ENCODE results near the gene WNK1. TPM values are rescaled to one million over a fixed set of nuclear protein-coding genes. Genes with fewer than 3 reads are reported as not detected.
"Not testable (repeated sequence)": the region's sequence is repeated elsewhere in the genome, so short reads cannot be mapped to it uniquely, and the experiment has no call there.

Gene WNK1
- total RNA-seq, 1 donor from 2014 or later: 333 TPM

DNA sequence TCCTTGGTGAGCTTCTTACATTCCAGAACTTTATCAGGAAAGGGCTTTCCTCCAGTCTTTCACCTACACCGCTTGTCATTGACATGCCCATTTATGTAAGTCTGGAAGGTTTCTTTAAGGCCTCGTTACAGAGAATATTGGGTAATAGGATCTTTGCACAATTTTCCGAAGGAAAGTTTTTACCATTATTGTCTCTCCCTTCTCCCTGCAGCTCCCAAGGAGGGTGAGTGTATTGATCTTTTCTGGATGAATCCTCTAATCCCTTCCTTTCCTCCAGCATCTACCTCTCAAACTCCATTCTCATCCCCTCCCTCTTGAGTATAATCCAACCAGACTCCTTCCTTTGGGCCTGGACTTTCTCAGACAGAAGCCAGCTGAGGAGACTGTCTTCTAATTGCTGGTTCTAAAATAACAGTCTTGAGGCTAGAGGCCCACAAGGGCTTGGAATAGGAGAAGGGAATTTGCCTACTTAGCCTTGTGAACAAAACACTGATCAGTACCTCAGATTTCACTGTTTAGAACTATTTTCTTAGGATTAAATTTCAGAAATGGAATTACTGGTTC is 21.8 kb downstream of the WNK1 start:
- DNase-seq (no peak), ATAC-seq (peak; percentile 16)
- intact Hi-C loops (cut with micrococcal nuclease): no loop called here

DNA sequence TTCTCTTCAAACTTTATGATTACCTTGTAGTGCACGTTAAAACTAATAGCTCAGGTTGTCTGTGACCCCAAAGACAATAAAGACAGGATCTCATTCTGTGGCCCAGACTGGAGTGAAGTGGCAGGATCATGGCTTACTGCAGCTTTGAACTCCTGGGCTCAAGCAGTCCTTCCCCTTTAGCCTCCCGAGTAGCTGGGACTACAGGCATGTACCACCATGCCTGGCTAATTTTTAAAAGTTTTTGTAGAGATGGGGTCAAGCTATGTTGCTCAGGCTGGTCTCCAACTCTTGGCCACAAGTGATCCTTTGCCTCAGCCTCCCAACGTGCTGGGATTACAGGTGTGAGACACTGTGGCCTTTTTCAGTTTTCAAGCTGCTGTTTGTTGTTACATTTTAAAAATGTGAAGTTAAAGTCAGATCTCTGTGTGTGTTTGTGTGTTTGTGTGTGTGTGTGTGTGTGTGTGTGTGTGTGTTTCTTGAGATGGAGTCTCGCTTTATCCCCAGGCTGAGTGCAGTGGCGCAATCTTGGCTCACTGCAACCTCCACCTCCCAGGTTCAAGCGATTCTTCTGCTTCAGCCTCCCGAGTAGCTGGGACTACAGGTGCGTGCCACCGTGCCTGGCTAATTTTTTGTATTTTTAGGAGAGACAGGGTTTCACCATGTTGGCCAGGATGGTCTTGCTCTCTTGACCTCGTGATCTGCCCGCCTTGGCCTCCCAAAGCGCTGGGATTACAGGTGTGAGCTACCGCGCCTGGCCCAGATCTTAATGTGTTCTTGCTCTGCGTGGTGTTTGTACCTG is 23.8 kb downstream of the WNK1 start:
- ATAC-seq; DNase-seq; intact Hi-C loops (cut with micrococcal nuclease): not testable (repeated sequence)

DNA sequence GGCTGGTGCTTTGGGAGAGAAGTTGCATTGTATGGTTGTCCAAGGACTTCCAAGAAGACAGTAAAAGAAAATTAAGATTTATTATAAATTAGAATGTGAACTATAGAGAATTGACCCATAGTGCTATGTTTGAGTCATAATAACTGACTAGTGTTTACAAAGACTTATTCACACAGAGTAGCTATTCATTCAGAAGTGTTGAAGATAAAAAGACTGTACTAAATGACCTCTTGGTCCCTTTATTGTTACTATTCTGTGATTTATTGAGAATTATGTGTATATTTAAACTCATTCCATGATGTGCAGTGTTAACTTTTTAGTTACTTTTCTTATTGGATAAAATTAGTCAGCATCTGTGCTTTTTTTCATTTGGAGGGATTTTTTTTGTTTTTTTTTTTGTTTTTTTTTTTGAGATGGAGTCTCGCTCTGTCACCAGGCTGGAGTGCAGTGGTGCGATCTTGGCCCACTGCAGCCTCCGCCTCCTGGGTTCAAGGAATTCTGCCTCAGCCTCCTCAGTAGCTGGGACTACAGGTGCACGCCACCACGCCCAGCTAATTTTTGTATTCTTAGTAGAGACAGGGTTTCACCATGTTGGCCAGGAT is 24.5 kb downstream of the WNK1 start:
- DNase-seq; intact Hi-C loops (cut with micrococcal nuclease); ATAC-seq: not testable (repeated sequence)

DNA sequence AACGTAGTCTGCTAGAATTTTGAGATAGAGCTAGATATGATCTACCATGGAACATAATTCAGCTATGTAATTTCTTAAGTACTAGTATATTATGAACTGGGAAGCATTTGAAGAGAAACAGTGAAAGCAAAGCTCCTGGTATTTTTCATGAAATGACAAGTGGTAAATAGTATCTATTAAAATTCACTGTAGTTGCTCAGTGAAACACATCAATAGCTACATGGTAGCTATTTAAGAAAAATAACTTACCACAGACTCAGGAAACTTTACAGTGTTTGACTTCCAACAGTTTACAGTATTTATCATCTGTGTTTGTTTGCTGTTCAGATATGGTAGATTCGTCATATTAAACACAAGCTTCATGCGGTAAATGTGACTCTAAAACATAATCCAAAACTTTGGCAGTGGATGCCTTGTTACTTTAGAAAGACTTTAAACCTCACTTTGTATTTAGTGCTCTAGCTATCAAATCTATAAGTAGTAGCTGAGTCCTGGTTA is 25.2 kb downstream of the WNK1 start:
- intact Hi-C loops (cut with micrococcal nuclease): no loop called here

DNA sequence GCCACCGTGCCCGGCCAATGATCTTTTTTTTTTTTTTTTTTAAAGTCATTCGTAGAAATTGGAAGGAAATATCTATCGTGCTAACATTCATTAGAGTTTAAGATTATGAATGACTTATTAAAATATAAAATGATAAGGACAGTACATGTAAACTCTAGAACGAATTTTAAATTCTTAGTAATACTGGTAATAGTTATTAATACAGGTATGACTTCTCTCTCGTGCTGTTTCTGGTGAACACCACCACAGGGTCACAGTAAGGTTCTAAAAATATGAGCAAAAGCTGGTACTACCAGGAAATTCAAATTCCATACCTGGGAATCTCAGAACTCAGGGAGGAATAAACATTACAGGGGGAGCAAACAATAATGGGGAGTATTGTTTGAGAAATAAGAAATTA is 26.2 kb downstream of the WNK1 start:
- intact Hi-C loops (cut with micrococcal nuclease): no loop called here
- no peak for ATAC-seq

More for the DNA sequence above, 25.2 kb downstream of the WNK1 start:
- no peak for DNase-seq
- ATAC-seq: no peak

DNA sequence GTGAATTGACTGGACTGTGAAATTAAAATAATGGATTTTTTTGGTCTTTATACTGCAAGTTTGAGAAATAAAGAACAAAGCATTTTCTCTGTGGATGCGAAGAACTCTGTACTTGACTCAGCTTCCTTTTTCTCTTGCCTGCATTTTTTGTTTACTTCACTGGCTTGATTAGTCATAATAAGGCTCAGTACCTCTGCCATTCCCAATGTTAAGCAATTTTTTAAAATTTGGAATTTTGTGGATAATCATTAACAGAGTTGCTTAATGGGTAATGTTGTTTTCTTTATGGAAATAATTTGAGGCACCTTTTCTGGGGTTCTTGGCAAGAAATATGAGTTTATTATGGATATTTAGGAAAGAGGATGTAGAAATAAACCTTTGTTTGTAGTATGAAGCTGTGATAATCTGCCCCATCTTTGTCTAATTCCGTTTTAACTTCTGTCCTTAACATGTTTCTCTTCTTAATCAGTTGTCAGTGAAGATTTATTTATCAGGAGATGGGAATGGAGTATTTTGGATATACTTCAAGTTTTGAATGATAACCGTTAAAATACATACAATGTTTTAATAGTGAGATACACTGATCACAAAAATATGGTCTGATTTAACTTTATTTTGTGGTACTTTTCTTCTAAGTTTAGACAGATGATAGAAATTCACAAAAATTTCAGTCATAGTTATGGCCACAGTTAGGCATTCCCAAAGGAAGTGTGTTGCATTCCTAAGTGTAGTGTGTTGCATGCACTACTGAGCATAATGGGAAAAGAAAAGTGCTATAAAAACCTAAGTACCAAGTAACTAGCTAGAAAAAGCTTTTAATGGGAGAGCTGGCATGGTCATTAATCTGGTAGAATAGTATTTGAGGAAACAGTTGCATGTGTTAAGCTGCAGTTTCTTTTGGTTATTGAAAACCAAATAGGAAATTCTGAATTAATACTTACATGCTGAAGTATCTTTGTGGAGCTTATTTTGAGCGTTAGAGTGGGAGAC is 27.7 kb downstream of the WNK1 start:
- intact Hi-C loops (cut with micrococcal nuclease): no loop called here
- ATAC-seq: no peak
- no peak for DNase-seq

More for the DNA sequence above, 26.2 kb downstream of the WNK1 start:
- no peak for DNase-seq

DNA sequence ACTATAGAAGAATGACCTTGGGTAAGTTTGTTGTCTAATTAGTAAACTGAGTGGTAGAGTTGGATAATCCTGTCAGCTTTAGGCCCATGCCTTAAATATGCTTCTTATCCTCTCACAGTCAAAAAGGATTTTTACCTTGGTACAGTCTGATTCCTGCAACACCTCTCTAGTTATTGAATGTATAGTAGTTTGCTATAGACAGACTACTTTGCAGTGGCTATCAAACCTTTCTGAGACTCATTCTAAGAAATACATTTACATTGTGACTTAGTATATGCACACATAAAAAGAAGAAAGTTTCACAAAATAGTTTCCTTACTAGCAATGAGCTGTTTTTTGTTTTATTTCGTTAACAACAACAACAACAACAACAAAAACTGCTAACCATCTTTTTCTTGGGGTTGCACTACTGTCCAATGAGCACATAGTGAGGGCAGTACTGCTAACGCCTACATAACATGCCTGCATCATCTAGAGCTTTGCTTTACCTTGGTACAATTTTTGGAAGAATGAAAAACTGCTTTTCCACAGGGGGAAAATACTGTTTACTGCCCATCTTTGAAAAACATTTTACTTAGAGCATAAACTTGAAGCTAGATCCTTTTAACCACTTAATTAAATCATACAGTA is 28.5 kb downstream of the WNK1 start:
- ATAC-seq: no peak
- intact Hi-C loops (cut with micrococcal nuclease): no loop called here
- DNase-seq: no peak

DNA sequence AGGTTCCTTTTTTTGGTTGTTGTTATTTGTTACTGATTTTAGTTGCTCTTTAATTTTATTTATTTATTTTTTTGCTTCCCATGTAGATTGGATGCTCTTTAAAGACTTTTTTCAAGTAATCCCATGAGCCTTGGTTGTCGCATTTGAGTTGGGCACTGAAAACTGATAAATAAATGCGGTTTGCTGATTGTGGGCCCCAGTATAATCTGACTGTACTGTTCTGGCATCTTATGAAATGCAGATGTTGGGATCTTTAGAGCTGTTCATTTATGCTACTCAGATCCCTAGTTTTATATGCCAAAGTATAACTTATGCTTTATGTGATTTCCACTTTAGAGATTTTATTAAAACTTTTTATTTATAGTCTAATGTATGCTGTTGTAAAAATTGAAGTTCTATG is 33.3 kb downstream of the WNK1 start:
- ATAC-seq (no peak), DNase-seq (no peak)
- intact Hi-C loops (cut with micrococcal nuclease): no loop called here

DNA sequence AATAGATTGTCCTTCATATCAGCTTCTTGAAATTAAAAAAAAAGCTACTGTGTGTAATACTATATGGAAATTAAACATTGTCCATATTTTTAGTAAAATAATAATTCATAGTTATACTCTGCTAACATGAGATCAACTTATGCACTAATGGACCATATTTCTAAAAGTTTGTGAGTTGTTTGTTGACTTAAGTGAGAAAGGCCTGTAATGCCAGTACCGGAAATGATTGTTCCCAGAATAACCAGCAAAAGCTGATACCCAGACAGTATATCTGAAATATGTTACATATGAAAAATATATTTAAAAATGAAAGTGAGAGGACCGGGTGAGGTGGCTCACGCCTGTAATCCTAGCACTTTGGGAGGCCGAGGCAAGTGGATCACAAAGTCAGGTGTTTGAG is 35.9 kb downstream of the WNK1 start:
- DNase-seq (no peak), ATAC-seq (no peak)
- intact Hi-C loops (cut with micrococcal nuclease): no loop called here

DNA sequence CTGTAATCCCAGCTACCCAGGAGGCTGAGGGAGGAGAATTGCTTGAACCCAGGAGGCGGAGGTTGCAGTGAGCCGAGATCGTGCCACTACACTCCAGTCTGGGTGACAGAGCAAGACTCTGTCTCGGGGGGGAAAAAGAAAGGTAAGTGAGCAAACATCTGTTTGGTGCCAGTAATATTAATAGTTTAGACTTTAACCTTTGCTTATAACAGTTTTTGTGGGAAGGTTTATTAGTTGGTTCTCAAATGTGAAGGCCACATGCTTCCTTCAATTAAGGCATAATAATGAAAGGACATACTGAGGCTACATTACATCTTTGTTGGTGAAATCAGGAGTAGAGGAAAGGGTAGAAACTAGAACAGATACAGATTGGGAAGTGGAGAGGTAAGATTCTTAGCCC is 36.4 kb downstream of the WNK1 start:
- intact Hi-C loops (cut with micrococcal nuclease); ATAC-seq; DNase-seq: not testable (repeated sequence)

DNA sequence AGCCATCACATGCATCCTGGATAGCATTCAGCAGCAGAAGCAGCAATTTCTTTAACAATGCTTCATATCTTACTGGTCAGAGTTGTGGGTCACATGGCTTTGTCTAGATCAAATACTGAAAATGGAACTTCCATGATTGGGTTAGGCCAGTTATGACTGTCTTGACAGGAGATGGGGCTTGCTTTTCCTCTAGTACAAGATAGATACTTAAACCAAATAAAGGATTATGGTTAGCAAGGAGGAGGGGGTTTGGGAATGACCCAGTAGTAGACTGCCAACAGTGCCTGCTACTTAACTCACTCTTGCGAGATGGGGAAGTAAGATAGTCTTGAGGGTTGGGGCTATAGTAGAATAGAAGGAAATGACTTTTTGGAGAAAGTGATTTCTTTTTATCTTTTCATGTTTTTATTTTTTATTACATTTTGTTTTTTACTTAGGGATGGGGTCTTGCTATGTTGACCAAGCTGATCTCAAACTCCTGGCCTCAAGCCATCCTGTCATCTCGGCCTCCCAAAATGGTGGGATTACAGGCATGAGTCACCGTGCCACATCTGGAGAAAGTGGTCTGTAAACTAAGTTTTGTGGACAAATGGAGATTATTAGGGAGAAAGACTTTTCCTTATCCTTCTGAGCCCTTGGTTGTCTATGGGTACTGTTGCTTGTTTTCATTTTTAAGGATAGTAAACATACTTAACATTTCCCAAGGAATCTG is 37.6 kb downstream of the WNK1 start:
- DNase-seq: no peak
- peak; percentile 24 for ATAC-seq

DNA sequence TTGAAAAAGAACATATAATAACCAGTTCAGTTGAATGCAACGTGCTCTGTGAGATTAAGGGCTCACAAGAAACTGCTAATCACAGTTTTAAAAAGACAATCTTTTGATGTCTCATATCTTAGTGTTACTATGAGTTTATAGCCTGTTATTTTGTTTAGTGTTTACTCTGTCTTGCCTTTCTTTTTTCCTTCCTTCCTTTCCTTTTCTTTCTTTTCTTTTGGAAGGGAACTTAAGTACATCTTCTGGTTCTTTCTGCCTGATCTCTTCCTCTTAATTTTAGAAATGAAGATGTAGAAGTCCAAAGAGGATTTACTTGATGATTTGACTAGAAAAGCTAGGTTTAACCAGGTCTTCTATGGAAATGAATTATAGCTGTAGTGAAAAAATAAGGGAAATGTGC is 38.2 kb downstream of the WNK1 start:
- ATAC-seq (no peak), DNase-seq (no peak)
- intact Hi-C loops (cut with micrococcal nuclease): no loop called here

More for the DNA sequence above, 37.6 kb downstream of the WNK1 start:
- intact Hi-C loops (cut with micrococcal nuclease): no loop called here

DNA sequence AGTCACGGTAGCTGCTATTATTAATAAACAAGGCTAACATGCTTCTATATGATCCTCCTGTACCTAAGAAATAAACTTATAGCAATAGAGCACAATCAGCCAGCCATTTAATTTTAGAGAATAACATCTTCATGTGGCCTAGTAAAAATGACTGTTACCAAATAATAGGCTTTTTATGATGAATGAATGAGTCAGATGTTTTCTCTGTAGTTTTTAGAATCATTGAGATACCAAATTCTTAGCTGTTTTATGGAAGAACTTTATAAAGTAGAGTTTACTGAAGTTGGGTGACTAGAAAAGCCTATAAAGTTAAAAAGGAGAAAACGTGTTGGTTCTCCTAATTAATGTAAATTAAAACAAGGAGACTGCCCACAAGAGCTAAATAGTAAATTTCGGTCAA is 40.7 kb downstream of the WNK1 start:
- intact Hi-C loops (cut with micrococcal nuclease): no loop called here
- ATAC-seq (no peak), DNase-seq (no peak)

DNA sequence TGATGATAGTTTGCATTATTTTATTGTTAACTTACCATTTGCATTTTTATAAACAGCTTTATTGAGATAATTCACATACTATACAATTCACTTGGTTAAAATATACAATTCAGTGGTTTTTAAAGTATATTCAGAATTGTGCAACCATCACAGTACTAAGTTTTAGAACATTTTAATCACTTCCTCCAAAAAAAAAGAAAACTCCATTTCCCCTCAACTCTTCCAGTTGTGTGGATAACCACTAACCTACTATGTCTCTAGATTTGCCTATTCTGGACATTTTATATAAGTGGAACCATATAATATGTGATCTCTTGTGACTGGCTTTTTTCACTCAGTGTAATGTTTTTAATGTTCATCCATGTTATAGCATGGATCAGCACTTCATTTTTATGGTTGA is 41.3 kb downstream of the WNK1 start:
- ATAC-seq (no peak), DNase-seq (no peak)
- intact Hi-C loops (cut with micrococcal nuclease): no loop called here

DNA sequence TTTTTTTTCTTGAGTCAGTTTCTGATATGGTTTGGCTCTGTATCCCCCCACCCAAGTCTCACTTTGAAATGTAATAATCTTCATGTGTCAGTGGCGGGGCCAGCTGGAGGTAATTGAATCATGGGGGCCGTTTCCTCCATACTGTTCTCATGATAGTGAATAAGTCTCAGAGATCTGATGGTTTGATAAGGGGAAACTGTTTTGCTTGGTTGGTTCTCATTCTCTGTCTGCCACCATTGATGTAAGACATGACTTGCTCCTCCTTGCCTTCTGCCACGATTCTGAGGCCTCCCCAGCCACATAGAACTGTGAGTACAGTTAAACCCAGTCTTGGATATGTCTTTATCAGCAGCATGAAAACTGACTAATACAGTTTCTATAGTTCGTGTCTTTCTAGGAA is 42.9 kb downstream of the WNK1 start:
- ATAC-seq (no peak), DNase-seq (no peak)
- intact Hi-C loops (cut with micrococcal nuclease): no loop called here

DNA sequence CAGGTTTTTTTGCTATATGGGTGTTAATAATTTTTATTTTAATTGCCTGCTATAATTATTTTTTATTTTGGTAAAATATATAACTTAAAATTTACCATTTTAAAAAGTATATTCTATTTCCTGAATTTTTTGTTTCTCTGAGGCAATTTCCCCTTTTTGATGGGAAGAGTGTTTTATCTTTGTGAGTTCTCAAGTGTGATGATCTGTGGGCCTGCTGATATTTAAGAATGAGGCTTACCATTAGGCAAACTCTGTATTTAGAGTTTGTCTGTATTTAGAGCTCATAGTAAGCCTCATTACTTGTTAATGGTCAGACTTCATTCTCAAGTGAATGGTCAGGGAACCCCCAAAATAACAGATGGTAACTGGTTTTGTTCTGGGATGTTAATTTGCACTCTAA is 48.0 kb downstream of the WNK1 start:
- DNase-seq (no peak), ATAC-seq (no peak)
- intact Hi-C loops (cut with micrococcal nuclease): no loop called here

DNA sequence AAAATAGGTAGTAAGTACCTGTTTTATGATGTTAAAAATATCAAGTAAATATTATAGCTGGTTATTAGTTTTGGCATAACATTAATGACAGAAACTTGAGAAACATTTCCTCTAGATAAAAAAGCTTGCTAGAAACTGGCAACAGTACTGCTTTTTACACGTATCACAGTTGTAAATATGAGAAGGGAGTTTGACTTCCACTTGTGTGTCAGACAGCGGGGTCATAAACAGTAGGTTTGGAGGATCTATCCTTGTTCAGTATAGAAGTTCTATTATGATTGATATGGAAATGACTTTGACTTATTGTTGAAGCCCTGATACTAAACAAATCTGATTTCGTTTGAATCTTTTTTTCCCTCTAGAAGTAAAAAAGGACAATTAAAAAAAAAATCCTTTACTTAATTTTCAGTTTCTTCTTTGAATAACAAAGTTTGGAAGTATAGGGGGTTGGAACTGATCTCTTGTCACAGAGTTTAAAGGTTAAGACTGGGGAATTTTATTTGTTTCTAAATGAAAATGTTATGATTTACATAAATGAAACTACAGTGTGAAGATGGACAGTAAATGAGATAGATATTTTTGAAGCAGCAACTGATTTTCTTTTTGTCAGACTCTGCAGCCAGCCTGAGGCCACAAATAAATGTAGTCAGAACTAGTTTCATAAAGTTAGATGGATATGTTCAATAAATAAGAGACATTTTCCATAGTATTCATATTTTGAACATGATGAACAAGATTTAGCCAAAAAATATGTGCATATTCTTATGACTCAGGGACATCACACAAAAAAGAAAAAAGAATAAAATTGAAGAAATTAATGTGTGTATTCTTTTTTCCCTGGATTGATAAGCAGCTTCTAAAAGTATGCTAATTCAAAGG is 50.1 kb downstream of the WNK1 start:
- intact Hi-C loops (cut with micrococcal nuclease): no loop called here
- DNase-seq (no peak), ATAC-seq (no peak)

All from left ventricle myocardium superior (tissue), 1 donor.